Activated CD4-positive, alpha-beta T cell treated with anti-CD3 and anti-CD28 coated beads, Interleukin-2, amount 50 U/mL, for 24 hours (primary cell): ENCODE results near the gene RPTOR.
"Not testable (repeated sequence)": the region's sequence is repeated elsewhere in the genome, so short reads cannot be mapped to it uniquely, and the experiment has no call there.

Experiments used
- DNase-seq, 2 donors: peaks; one replicate each; pipeline ENCODE4 v3.0.0-alpha.2; 2020; ENCODE audit warnings: low read depth in 1 of 2, low spot score in 1 of 2

The RPTOR gene

GRCh38 chr17:80872501-80873306 lies 328.1 kb downstream of the RPTOR start:
- DNase-seq, result no peak

DNA sequence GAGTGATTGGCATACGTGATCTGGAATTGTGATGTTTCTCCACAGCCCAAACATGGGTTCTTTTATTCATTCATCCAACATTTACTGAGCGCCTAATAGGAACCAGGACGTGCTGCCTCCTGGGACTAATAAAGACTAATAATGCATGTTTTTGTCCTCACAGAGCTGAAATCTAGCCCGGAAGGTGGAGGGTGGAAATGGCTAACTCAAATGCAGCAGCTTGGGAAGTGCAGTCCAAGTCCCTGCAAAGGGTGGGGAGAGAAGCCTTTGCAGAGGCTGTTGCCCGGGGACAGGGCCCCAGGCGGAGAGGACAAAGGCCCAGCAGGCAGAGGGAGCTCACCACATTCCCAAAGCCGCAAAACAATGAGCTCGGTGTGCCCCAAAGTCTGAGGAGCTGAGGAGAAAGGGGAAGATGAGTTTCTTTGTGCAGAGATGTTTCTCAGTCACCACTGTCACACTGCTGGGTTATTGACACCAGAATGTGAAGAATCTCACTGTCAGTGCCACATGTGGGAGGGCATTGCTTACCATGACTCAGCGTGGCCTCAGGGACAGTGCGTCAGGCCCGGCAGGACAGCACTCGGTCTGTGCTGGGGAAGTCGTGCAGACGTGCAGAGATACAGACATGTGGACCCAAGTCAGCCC lies 328.8 kb downstream of the RPTOR start:
- no peak for DNase-seq

- no peak for DNase-seq
Observed at GRCh38 chr17:80874866-80875445, 330.3 kb downstream of the RPTOR start.

- not testable (repeated sequence) for DNase-seq
Observed at GRCh38 chr17:80875480-80875995, 330.9 kb downstream of the RPTOR start.

- DNase-seq, result not testable (repeated sequence)
Observed at GRCh38 chr17:80876456-80876949, 331.9 kb downstream of the RPTOR start.

- DNase-seq, result peak; percentile 60 to 78
Observed at GRCh38 chr17:80876950-80877728, 332.5 kb downstream of the RPTOR start.

DNA sequence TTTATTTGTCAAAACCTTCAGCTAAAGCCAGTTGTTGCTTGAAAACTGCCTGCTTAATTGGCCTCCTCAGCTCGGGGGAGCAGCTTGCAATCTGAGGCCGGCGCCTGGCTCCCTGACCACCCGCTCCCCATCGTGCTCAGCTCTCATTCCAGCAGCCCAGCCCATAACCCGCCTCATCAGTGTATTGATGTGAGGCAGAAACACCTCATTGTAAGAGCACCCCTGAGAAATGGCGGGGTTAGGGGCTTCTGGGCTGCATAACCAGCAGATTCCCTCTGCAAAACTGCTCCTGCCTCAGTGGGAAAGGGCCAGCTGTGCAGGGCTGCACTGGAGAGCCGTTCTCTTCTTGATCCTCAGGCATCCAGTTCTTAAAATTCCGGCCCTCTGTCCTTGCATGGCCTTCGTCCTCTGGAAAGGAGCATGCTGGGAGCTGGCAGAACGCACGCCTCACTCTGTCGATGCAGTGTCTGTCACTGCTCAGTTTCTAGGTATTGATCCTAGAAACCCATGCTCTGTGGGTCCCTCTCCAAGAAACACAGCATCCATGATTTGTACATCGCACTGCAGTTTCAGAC lies 333.2 kb downstream of the RPTOR start:
- DNase-seq, result no peak

DNA sequence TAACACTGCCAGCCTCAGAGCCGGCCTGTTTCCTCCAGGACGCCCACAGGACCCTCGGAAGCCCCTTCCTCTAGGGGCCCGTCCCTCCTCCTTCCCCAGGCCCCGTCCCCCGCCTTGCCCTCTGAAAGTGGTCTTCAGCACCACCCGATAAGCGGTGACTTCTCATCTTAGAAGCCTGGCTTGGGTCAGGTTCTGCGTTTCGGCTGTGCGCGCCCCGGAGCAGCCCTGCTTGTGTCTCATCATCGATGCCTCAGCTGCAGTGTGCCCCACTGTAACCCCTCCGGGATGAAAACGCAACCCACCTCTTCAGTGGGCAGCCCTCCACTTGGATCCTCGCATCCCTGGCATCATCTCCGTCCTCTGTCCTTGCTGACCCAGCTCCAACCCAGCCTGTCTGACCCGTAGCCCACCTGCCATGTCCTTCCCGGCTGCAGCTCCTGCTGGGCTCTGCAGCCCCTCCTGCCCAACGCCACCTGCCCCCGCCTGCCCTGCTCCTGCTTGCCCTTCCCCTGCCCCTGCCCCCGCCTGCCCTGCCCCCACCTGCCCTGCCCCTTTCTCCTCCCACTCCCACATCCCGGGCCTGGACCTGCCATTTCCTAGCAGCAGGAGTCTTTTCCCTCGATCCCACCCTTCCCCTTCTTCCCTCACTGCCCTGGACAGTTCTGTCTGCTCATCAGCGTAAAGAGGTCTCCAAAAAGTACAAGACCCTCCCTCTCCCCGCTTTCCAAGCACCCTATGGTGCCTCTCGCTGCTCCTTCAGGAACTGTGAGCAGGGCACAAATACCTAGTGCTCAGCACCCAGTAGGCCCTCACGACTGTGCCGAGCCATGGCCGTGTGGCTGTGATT lies 334.5 kb downstream of the RPTOR start:
- DNase-seq, result no peak

DNA sequence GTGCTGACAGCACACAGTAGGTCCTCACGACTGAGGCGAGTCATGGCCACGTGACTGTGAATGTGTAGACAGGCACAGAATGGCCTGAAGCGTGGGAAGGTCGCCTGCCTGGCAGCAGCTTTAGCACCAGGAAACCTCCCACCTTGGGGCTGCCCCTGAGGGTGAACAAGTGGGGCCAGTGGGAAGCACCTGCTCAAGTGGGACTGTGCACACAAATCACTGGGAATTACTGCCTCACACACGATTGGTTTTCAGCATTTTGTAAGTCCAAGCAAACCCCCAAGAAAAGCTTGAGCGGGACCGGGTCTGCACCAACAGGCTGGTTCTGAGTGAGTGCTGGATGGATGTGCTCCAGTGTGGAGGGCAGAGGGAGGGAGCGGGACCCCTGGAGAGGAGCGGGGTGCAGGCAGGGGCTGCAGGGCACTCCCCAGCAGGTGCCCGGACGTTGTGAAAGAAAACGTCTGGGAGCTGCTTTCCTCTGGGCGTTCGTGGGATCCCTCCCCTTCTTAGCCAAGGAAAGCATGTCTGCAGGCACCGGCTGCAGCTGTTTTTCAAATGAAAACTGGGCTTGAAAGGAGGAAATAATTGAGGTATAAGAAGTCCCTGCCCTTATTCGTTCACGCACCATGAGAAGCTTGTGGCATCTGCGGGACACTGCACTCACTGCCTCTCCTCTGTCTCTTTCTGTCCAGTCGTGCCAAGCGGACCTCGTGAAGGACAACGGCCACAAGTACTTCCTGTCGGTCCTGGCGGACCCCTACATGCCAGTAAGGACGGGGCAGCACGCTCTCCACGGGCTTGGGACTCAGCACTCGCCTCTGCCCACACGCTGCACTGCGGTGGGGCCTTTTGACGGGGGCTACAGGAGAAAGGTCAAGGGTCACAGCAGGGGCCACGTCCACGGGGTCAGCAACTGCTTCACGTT lies 335.3 kb downstream of the RPTOR start:
- peak in 1 of 2 donors; percentile 30 for DNase-seq

DNA sequence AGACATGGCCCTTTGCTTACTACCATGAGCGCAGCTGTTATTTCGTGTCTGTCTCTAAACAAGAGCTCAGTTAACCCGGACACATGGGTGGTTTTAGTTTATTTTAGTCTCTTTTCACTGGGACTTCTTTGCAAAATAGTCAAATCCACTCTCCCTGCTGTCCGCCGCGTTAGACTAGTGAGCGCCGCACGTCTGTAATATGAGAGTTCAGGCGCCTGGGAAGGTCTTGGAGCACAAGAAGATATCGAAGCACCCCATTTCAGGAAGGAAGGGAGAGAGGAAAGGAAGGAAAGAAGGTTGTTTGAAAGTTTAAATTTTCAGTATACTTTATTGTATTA lies 336.0 kb downstream of the RPTOR start:
- no peak for DNase-seq

DNA sequence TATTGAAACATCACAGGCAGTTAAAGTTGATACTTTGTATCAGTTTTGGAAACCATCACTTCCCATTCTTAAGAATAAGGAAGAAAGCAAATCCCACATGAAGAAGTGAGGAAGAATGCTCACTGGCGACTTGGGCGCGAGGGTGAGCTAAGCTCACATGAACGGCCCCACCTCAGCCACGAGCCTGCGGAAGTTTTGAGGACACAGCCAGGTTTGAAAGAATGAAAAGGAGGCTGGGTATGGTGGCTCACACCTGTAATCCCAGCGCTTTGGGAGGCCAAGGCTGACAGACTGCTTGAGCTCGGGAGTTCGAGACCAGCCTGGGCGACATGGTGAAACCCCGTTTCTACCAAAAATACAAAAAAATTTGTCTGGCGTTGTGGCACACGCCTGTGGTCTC lies 336.7 kb downstream of the RPTOR start:
- no peak for DNase-seq

DNA sequence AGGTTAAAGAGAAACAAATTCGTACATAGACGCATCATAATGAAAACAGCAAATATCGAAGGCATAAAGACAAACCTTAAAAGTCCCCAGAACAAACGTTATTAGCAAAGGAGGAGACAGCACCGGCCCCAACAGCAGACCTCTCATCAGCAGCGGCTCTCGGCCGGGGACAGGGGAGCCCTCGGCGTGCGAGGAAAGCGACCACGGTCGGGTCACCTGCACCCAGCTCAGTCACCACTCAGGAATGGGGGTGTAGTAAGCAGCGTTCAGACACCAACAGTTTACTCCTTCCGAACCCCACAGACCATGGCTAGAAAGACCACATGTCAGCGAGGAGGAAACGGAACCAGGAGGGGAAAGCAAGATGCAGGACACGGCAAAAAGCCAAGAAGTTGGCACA lies 337.7 kb downstream of the RPTOR start:
- no peak for DNase-seq

- DNase-seq, result no peak
Observed at GRCh38 chr17:80882926-80883685, 338.5 kb downstream of the RPTOR start.

DNA sequence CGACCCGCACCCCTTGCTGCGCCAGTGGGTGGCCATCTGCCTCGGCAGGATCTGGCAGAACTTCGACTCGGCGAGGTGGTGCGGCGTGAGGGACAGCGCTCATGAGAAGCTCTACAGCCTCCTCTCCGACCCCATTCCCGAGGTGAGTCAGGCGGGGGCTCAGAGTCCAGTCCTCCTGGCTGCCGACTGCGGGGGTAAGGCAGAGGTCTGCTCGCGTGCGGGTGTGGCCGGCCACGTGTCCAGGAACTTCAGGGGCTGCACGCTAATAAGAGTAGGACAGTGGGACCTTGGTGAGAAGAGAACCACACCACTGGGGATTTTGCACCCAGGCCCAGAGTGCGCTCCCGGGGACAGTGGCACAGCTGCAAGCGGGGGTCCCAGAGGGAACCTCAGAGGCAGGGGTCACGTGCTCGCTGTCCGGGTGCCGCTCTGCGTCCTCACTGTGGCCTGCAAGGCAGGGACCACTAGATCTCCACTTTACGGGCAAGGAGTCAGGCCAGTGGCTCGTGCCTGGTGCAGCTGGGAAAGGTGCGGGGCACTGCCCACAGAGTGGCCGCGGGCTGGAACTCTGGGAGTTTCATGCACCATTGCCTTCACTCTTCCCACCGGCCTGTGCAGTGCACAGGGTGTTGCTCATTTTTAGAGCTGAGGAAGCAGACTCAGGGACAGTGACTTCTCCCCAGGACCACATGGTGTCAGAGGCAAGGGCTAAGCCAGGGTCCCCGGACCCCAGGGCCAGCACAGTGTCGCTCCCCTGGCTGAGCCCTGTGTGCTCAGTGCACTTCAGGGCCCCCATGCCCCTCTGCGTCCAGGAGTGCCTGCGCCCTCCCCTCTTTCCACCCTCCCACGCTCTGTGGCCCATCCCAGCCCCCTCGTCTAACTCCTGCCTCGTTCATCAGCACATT lies 339.4 kb downstream of the RPTOR start:
- DNase-seq, result no peak

DNA sequence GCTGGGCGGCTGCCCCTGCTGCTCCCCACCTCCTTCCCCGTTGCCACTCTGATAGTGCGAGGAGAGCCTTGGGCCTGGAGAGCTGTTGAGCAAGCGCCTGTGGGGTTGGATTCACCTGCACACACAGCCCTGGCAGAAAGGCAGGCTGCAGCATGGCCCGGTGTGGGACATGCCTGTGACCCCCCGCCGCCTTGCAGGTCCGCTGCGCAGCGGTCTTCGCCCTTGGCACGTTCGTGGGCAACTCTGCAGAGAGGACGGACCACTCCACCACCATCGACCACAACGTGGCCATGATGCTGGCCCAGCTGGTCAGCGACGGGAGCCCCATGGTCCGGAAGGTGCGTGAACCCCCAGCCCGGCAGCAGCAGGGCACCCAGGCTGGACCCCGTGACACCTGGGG lies 340.2 kb downstream of the RPTOR start:
- DNase-seq, result no peak

DNA sequence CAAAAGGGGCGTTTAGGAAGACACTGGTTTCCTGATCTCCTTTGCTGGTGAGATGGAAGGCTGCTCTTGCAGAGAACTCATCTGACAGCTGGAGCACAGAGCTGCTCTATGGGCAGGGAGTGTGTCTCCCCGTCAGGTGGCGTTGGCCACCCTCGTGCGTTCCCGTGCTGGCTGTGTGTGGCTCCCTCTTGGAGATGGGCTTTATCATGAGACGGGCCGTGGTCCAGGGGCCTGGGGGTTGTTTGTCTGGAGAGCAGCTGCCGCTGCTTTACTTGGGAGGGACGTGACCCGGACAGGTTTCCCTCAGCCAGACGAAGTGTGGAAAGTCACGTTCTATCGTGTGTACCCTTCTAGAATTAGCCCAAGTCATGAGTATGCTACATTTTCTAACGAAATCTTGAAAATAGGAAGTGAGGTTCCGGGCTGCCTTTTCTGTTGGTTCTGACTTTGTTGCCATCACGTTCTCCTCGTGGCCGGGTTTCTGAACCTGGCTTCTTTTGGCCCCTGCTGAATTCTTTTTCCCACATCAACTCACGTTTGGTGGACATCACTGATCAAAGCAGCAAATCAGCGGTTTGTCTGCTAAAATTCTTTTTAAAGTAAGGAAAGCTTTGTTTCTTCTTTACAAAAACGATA lies 341.4 kb downstream of the RPTOR start:
- no peak for DNase-seq
